Ovary (tissue), 9 donors: Measurements from ENCODE around the gene TREML1. TPM values are rescaled to one million over a fixed set of nuclear protein-coding genes. Genes with fewer than 3 reads are reported as not detected.

Experiments used
- DNase-seq, 5 donors: peaks; one replicate each; pipeline ENCODE4 v3.0.0-alpha.2; 2019 to 2020
- H3K27ac ChIP-seq, 2 donors: fragments of 200-600 bp; one replicate each; pipeline versions ENCODE4 v1.5.1 to v1.8.0; 2019 to 2022
- H3K27me3 ChIP-seq: fragments of 200-600 bp; one replicate; pipeline ENCODE4 v1.8.0; 2022
- H3K36me3 ChIP-seq: fragments of 200-600 bp; sonication (generic); one replicate; pipeline ENCODE4 v1.5.1; 2019
- H3K4me1 ChIP-seq: one replicate; pipeline ENCODE4 v1.8.1; 2013; ENCODE audit warnings: mild to moderate bottlenecking, moderate library complexity; ENCODE audit not compliant: insufficient read depth
- H3K4me3 ChIP-seq: fragments of 200-600 bp; sonication (generic); one replicate; pipeline ENCODE4 v1.5.1; 2017
- H3K9me3 ChIP-seq, 2 donors: fragments of 200-600 bp in 1 of 2; sonication (generic) in 1 of 2; one replicate each; pipeline versions ENCODE4 v1.5.1 to v1.8.1; 2013 to 2019; ENCODE audit warnings: mild to moderate bottlenecking in 1 of 2, moderate library complexity in 1 of 2
- EP300 ChIP-seq: sonication (generic); formaldehyde crosslinking; IDR thresholded peaks from one replicate; pipeline ENCODE4 v1.6.1; 2017; ENCODE audit warnings: antibody characterized with exemption
- POLR2A ChIP-seq: fragments of 450-650 bp; IDR thresholded peaks from one replicate; pipeline ENCODE4 v1.6.1; 2017; ENCODE audit warnings: antibody characterized with exemption, mild to moderate bottlenecking, moderate library complexity
- WGBS, 3 donors: extraction: QIAGEN DNeasy Blood & Tissue Kit in 1 of 3; methylation state at CpG; one replicate each; pipeline versions ENCODE4 v1.1.5 to v1.1.7; 2013 to 2017; 5-methylcytosine and 5-hydroxymethylcytosine counted together
- intact Hi-C, 4 donors: fragments of 100-400 bp; cut with DNase I; formaldehyde crosslinking; loops; one replicate each; pipeline versions ENCODE4 v1.11.0 to v1.15.1; 2022 to 2023
- polyA plus RNA-seq, 2 donors: library from polyadenylated mRNA; stranded (reverse); fragments of 200-250 nt in 1 of 2; fragments of 350-450 nt in 1 of 2; fragmentation: Illumina TruSeq in 1 of 2; extraction: RNeasy Lipid Tissue Mini Kit (QIAGEN cat#74804) in 1 of 2; gene quantifications; one replicate each; pipeline ENCODE4 v1.2.3, GENCODE V29; 2013 to 2014
- total RNA-seq, 7 donors: library from RNA; depleted of rRNA in 2 of 7; stranded (reverse); fragments of >200 nt in 2 of 7; fragmentation: NEBNext Ultra II Directional in 3 of 7; extraction: Animal tissue kit (Norgen Biotek cat#: 25700) in 3 of 7; gene quantifications; one replicate each; pipeline versions ENCODE4 v1.1.0 to v1.2.4, GENCODE V29; 2016 to 2023
- TF ChIP-seq, protein P1 (sequence below), 3 donors: fragments of 450-650 bp in 2 of 3; fragments of 200-600 bp in 1 of 3; IDR thresholded peaks; one replicate each; pipeline versions ENCODE4 v1.5.1 to v1.8.0; 2016 to 2022; ENCODE audit warnings: antibody characterized with exemption in 3 of 3, mild to moderate bottlenecking in 1 of 3
- donor health status: DM: no; HTN: no; CAD: no; lungs with moderate emphysema.
- donor health status: DM: no; HTN: no; CAD: no.
- donor health status: Bipolar disorder and iron deficiency.
- donor health status: DM: yes; HTN: yes; CAD: no.
- donor health status: DM: no; HTN: no; CAD: no.
- donor health status: DM: yes; HTN: yes; CAD: no.

The TREML1 gene
- total and polyA plus RNA-seq, 9 donors, result 0.16 to 3.8 (median 0.38) TPM; not detected in 5

DNA sequence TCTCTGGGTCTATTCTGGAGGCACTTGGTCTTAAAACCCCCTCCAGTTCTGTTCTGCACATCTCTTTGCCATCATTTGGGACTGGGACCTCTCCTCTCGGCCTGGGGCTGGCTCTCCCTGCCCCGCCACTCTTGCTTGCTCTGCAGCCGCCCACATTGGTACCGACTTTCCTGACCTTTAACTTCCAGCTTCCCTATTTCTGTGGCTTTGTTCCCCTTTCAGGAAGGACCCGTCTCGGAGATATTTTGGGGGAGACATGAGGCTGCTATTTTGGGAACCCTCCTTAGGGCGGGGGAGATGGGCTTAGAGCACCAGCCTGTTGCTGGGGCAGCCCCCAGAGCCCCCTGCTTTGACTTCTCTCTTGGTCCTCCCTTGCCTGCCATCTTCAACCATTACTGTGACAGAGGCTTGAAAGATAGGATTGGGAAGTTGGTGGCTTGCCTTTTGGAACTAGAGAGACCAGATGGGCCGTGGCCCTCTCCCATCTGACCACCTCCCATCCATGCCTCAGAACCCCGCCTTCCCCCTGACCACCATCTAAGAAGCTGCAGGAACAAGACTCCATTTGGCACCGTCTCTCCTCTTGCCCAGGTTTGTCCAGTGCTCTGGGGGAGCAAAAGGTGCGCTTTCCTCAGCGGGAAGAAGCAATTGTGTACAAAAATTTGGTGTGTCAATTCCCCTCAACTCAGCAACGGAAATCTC is 7.9 kb upstream of the TREML1 start:
- H3K27ac ChIP-seq, result no peak overlapping the region
- no peak for DNase-seq
- TF ChIP-seq POLR2A (no peak), EP300 (no peak)
- TF ChIP-seq, protein P1, sequence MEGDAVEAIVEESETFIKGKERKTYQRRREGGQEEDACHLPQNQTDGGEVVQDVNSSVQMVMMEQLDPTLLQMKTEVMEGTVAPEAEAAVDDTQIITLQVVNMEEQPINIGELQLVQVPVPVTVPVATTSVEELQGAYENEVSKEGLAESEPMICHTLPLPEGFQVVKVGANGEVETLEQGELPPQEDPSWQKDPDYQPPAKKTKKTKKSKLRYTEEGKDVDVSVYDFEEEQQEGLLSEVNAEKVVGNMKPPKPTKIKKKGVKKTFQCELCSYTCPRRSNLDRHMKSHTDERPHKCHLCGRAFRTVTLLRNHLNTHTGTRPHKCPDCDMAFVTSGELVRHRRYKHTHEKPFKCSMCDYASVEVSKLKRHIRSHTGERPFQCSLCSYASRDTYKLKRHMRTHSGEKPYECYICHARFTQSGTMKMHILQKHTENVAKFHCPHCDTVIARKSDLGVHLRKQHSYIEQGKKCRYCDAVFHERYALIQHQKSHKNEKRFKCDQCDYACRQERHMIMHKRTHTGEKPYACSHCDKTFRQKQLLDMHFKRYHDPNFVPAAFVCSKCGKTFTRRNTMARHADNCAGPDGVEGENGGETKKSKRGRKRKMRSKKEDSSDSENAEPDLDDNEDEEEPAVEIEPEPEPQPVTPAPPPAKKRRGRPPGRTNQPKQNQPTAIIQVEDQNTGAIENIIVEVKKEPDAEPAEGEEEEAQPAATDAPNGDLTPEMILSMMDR (IDR thresholded peaks at IDR 0.05), result no peak
- WGBS, 3 donors, result 81 to 84% (median 82%) methylated on average over 13 of the region's 13 CpGs
- no peaks in the 10 kb centered on the region for H3K4me1 ChIP-seq
- intact Hi-C loops, result no loop called here
- no peaks in the 10 kb centered on the region for H3K9me3 ChIP-seq
- H3K27me3 ChIP-seq, result no peaks in the 10 kb centered on the region
- no peak overlapping the region for H3K4me3 ChIP-seq
- H3K36me3 ChIP-seq, result no peaks in the 10 kb centered on the region

DNA sequence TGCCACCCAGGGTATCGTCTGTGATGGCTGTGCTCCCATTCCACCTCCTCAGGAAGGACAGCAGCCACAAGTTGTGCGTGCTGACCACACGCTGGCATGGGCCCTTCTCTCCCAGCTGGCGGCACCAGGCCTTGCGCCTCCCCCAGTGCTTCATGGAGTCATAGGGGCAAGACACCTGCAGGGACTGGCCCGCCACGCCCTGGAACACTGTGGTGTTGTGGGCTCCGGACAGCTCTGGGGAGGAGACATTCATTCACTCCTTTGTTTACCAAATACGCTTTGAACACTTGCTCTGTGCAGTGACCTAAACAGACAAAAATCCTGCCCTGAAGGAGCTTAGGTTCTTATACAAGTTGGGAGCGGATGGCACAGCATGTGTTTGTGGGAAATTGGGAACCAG is 7.2 kb upstream of the TREML1 start:
- Histone ChIP-seq H3K4me3 (no peak overlapping the region), H3K4me1 (no peaks in the 10 kb centered on the region), H3K9me3 (no peaks in the 10 kb centered on the region), H3K27me3 (no peaks in the 10 kb centered on the region), H3K27ac (no peak overlapping the region), H3K36me3 (no peaks in the 10 kb centered on the region)
- DNase-seq, result no peak
- TF ChIP-seq, protein P1 (IDR thresholded peaks at IDR 0.05), result no peak
- TF ChIP-seq EP300 (no peak), POLR2A (no peak)
- WGBS, 3 donors, result 91 to 95% (median 93%) methylated on average over 10 of the region's 10 CpGs
- intact Hi-C loops, result no loop called here

DNA sequence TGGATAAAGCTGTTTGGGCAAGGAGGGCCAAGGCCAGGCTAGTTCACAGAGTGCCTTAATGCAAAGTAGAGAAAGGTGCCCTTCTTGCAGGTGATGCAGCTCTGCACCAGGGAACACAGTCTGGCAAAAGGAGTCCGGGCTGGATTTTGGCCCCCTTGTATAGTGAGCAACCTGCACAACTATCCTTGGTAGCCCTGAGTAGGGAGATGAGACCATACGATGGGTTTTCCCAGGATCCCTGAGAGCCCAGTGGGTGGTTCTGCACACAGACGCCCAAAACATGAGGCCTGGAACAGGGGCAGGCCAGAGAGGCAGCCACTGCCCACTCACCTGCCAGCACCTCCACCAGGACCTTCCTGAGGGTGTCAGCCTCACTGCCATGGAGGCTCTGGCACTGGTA is 6.8 kb upstream of the TREML1 start:
- Histone ChIP-seq H3K27me3 (no peaks in the 10 kb centered on the region), H3K27ac (no peak overlapping the region), H3K36me3 (no peaks in the 10 kb centered on the region), H3K9me3 (no peaks in the 10 kb centered on the region), H3K4me3 (no peak overlapping the region), H3K4me1 (no peaks in the 10 kb centered on the region)
- WGBS, 3 donors, result 76 to 83% (median 76%) methylated on average over 3 of the region's 3 CpGs
- DNase-seq, result no peak
- TF ChIP-seq EP300, result no peak
- TF ChIP-seq POLR2A, result no peak
- TF ChIP-seq, protein P1 (IDR thresholded peaks at IDR 0.05), result no peak
- intact Hi-C loops, result no loop called here

DNA sequence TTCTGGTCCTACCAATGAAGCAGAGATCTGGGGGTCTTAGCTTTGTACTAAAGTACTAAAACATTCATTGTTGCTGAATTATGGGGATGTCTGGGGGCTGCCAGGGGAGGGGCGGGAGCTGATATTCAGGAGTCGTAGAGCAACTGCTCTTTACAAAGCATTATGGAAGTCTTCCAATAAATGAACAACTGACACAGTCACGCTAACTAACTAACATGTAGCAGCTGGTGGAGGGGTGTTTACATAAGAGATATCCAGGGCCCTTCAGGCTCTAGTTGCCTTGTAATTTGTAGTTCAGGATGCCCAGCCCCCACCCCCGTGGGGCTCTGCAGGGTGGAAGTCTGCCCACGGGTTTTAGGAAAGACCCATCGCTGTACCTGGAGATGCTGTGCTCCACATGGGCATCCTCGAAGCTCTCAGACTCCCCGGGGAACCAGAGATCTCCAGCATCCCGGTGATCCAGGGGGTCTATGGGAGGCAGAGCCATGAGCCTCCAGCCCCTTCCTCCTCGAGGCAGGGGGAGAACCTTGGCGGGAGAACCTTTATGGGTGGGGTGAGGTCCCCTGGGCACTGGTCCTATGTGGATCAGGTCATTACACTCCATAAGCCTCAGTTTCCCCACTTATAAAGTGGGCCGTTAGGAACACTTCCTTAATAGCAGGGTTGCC is 5.4 kb upstream of the TREML1 start:
- intact Hi-C loops, result no loop called here
- H3K27ac ChIP-seq, result no peak overlapping the region
- no peaks in the 10 kb centered on the region for H3K9me3 ChIP-seq
- H3K4me1 ChIP-seq, result no peaks in the 10 kb centered on the region
- WGBS, 3 donors, result 27 to 30% (median 28%) methylated on average over 11 to 12 of the region's 12 CpGs
- H3K4me3 ChIP-seq, result no peak overlapping the region
- no peaks in the 10 kb centered on the region for H3K27me3 ChIP-seq
- no peaks in the 10 kb centered on the region for H3K36me3 ChIP-seq
- DNase-seq, result no peak
- TF ChIP-seq EP300 (no peak), POLR2A (no peak)
- TF ChIP-seq, protein P1 (IDR thresholded peaks at IDR 0.05), result no peak
